NCI-H2171 (cell line): ENCODE measurements around the gene MYH15.

Experiments
- DNase-seq: peaks from one replicate; lab custom pipeline; 2025; lab: John Stamatoyannopoulos, UW

The MYH15 gene

DNA sequence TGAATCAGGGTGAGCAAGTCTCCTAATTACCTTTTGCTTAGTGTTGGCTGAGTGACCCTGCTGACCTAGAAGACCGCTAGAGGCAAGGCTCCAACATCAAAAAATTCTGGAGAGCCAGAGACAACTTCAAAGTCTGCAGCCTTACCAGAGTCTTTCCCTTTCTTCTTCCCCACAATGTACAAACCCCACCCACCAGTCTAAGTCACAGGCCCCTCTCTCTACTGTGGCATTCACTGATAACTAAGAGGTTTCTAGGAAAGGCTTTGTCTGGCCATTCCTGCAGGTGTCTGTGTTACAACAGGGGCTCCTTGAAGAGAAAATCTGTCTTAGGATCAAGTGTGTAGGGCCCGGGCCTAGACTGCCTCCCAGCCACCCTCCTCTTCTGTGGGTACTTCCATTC, 525 bp downstream of the MYH15 start:
- DNase-seq = no peak

DNA sequence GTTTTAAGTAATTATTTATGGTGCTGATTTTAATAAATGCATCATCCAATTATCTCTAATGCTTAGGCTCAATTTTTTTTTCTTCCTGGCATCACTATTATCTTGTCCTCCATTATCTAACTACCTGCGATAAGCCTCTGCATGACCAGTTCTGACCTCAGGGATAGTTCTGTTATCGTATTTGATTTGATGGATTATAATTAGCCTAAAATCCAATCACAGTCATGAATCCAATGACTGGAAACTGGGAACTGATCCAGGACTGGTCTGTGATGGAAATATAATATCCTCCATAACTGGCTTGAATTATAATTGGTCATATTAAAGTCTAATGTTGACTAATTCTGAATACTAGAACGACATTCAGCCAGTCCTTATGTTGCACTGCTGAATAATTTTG, 1.1 kb downstream of the MYH15 start:
- no peak for DNase-seq

DNA sequence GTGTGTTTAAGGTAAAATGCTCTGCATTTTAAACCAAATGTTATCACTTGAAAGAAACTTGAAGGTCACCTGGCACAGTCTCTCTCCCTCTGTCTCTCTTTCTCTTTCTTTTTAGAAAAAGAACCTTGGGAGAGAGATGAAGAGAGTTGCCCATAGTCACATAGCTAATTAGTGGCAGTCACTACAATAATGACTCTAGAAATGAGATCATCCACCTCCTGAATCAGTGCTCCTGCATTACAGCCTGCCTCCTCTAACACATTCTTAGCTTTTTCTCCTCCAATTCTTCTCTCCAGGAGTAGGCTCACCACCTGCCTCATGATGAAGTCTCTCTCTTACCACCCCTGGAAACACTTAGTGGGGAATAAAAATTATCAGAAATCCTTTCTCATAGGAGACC, 2.5 kb downstream of the MYH15 start:
- no peak for DNase-seq

DNA sequence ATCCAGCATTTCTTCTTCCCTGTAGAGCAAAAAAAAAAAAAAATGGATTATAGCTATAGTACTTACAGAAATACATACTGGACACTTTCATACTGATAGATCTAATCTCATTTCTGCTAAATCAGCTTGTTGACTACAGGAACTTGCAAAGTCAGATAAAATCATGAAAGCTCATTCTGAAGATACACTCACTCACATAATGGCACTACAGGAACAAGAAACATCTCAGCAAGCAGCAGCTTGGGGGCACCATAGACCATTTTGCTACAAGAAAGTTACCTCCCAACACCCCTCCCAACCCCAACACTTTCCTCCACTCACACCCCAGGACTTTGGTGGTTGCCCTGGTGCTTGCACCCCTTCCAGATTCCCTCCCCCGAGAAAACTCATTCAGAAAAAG, 4.6 kb downstream of the MYH15 start:
- no peak for DNase-seq

DNA sequence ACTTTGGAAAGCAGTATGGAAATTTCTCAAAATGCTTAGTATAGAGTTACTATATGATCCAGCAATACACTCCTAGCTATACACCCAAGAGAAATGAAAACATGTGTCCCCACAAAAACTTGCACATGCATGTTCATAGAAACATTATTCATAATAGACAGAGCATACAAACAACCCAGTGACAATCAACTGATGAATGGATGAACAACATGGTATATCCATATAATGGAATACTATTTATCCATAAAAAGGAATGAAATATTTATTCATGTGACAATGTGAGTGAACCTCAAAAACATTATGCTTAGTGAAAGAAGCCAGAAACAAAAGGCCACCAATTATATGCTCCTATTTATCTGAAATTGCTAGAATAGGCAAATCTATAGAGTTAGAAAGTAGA, 6.7 kb downstream of the MYH15 start:
- no peak for DNase-seq

DNA sequence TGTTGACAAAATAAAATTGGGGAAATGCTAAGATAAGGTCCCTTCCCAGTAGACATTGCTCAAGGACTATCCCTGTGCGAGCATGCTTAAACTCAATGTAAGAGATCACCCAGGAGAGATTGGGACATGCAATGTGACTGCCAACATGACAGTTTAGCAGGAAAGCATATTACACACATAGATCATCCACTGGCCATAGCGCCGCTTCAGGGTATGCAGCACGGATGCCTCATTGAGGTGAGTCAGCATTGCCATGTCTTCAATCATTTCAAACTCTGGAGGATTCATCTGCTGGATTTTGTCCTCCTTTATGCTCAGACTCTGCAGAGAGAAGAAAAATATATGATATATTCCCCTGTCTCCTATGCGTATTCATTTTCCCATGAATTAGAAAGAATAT, 8.9 kb downstream of the MYH15 start:
- no peak for DNase-seq

DNA sequence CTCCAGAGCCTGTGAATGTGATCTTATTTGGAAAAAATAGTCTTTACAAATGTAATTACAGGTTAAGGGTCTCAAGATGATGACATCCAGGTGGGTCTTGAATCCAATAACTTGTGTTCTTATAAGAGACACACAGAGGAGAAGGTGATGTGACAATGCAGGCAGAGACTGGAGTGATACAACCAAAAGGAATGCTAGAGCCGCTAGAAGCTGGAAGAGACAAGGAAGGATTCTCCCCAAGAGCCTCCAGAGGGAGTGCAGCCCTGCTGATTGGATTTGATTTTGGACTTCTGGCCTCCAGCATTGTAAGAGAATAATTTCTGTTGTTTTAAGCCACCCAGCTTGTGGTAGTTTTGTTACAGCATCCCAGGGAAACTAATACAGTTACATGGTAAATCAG, 9.7 kb downstream of the MYH15 start:
- no peak for DNase-seq

DNA sequence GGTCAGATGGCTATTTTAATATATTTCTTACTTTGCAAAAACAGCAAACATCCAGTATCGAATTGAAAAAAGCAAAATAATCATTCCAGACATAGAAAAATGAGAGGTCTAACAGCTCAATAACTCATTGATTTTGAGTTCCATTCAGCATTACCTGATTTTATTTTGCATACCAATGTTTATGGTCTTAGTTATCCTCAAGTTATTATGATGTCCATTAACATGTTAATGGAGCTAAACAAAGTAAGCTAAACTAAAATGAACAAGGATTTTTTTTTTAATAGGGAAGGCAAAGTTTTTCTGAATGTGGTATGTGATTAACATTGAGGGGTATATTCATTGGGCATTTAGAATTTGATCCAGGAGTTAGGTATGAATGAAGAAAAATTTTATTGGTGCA, 13.1 kb downstream of the MYH15 start:
- DNase-seq = no peak

DNA sequence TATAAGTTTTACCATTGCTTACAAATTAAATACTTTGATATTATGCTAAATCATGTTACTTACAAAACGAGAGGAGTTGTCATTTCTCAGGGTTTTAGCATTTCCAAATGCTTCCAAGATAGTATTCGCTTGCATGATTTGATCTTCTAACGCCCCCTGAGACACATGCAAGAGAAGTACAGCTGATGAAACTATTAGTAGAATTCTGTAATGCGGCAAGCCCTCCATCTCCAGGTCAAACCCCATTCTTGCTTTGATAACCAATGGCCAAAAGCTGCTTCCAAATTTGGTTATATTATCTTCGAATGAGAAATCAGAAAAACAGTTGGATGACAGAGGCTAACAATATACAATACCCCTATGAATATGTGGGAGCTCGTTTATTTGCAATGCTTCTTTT, 14.7 kb downstream of the MYH15 start:
- DNase-seq = no peak

DNA sequence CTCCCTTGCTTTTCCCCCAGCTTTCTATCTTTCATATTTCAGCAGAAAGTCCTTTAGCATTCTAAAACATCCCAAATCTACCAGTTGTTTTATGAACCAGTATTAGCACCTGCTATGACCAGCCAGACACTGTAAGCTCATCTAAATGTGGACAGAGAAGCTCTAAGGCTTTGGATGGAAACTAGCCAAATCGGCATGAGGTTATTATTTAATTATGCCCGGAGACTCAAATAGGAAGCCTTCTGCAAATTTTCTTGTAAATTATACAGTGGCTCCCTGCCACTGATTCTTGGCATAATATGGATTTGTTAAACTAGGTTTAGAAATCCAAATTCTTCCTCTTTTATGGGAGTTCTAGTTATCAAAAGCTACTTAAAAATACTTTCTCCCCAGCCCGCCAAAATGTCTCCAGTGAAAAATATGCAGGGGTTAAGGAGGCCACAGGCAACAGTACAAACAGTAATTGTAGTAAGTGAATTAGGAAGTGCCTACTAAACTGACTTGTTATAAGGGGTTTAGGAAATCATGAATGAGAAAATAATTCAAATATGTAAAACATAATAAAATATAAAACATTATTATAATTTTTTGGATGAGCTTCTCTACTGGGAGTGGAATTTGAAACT, 15.4 kb downstream of the MYH15 start:
- no peak for DNase-seq

DNA sequence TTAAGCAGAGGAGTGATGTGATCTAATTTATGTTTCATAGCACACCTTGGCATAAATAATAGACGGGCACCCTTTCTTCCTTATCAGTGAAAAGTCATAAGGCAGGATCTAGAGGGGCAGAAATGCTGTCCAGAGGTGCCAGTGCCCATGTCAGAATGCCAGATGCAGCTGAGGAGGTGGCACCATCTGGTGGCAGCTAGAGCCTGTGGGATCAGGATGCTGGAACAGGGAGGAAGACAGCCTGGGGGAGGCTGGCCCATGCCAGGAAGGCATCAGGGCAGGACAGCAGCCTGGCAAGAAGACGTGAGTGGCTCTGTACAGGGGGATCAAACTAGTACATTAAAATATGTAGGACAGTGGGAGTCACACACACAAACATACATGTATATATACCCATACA, 16.5 kb downstream of the MYH15 start:
- no peak for DNase-seq

DNA sequence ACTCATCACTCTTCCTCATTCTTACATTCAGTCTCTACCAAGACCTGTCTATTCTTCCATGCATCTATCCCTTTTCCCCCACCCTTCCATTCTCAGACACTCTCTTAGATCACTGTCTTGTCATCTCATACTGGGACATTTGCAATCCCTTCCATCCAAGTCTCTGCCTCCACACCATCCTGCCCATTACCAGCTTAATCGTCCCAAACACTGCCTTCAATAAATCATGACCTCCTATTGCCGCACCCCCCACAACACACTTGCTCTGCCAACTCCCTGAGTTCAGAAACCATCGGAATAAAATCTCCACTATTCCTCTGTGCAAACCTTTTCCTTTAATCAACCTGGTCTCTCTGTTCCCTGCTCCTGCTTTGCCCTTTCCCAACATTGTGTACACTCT, 18.9 kb downstream of the MYH15 start:
- no peak for DNase-seq

DNA sequence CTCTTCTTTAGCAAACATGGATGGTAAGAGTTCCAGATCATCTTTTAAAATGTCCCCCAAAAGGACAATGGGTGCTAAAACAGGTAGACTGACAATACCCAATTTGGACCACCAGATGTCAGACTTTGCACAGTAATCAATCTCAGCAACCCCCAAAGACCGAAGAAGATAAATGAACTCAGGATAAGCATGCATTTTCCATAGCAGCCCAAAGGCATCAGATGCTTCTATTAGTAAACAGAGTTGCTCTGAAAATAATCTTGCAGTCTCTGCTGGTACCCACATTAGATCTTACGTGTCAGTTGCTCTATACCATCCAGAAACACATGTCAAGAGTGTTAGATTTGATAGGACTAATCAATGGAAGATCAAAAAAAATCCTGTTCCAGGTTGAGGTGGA, 20.6 kb downstream of the MYH15 start:
- DNase-seq = peak; percentile 55

DNA sequence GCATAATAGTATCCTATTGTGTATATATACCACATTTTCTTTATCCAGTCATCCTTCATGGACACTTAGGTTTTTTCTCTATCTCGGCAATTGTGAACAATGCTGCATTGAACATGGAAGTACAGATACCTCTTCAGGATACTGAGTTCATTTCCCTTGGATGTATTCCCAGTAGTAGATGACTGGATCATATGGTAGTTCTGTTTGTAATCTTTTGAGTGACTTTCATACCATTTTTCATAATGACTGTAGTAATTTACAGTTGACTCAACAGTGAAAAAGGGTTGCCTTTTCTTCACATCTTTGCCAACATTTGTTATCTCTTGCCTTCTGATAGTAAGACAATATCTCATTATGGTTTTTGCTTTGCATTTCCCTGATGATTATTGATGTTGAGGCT, 21.8 kb downstream of the MYH15 start:
- no peak for DNase-seq

DNA sequence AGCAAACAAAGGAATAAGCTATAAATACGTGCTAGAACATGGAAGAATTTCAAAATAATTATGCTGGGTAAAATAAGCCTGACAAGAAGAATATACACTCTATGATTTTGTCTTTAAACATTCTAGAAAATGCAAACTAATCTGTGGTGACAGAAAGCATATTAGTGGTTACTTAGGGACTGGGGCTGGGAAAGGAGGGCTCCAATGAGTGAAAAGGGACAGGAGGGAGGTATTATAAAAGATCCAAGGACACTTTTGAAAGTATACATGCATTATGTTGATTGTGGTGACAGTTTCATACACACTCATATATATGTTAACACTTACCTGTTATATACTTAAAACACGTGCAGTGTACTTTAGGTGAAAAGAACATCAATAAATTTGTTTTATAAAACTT, 23.0 kb downstream of the MYH15 start:
- DNase-seq = no peak

DNA sequence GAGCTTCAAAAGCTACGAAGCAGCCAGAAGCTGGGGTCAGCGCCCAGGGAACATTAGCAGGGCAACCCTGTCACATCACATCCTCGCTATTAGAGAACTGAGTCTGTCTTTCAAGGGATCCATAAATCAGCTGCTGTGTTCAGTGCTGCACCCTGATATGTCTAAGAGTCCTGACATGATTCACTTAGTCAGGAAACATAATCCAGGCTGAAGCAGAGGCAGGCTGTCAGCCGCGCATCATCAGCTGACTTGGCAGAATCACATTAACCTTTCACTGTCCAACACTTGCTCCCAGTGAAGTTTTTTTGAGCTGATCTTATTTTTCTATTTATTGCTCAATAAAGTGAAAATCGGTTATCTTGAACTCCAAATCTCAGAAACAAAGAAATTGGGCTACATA, 23.5 kb downstream of the MYH15 start:
- DNase-seq = peak; percentile 72

DNA sequence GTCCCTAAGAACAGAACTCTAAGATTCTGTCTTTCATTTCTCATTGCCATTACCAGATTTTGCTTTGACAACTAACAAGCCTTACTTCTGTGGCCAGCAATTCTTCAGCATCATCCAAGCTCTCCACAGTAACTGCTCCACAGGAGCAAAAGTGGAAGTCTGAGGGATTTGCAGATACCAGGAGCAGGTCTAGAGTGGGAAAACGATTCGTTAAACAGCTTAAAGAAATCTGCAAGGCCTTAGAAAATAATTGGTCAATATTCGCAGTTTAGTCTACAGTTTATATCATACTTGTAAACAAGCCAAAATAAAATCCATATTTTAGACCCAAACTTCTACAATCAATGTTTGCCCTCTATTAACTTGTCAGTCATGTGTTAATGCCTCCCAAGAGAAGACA, 24.1 kb downstream of the MYH15 start:
- no peak for DNase-seq

DNA sequence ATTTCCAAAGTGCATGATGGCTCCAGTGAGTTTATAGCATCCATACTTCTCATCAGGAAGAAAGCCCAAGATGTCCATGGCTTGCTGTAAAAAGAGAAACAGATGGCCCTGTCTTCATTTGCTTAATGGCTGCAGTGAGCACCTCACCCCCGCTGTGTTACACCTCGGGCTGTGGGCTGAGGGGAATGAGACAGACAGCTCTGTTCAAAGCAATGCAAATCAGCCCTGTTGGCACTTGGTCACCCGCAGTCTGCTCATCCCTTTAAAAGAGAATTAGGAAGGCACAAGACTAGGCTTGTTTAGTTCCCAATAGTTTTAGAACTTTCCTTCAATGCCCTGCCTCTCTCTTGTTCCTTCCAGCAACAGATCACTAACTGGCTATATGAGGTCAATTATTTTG, 25.2 kb downstream of the MYH15 start:
- peak; percentile 68 for DNase-seq

DNA sequence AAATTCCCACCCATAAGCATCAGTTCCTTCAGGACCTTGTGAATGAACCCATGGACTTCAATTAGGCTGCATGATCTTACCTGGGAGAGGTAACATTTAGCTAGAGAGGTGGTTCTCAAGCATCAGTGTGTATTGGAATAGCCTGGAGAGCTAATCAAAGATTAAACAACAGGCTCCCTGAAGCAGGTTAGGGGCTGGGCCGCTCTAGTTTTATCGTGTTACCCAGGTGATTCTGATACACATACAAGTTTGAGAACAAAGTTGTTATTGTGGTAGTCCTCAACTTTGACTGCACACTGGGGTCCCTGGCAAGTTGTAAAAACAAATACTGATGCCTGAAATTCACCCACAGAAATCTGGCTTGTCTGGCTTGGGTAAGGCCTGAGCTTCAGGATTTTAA, 31.2 kb downstream of the MYH15 start:
- no peak for DNase-seq

DNA sequence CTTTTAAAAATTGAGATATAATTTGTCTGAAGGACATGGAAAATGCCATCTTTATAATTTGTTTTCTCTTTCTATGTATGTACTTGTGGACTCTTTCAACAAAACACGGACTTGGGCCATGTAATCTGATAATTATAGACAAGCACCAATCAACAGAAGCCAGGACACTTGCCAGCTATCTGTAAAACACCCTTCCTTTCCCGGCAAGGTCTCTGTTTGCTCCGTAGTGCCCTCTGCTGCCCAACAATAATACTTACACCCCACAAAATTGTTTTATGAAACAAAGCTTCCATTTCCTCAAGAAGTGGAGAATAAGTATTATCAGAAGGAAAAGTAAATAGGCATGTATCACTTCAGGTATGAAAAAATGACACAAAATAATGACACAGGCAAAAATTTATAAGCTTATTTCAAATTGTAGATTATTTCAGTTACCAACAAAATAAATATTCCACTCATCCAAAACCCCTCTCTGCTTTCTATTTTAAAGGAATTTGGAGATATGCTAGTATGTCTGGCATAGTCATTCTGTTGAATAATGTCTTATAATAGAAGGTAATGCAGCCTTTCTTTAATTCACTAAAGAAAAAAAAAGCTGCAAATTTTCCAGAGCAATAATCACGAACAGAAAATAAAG, 32.8 kb downstream of the MYH15 start:
- DNase-seq = peak; percentile 75

DNA sequence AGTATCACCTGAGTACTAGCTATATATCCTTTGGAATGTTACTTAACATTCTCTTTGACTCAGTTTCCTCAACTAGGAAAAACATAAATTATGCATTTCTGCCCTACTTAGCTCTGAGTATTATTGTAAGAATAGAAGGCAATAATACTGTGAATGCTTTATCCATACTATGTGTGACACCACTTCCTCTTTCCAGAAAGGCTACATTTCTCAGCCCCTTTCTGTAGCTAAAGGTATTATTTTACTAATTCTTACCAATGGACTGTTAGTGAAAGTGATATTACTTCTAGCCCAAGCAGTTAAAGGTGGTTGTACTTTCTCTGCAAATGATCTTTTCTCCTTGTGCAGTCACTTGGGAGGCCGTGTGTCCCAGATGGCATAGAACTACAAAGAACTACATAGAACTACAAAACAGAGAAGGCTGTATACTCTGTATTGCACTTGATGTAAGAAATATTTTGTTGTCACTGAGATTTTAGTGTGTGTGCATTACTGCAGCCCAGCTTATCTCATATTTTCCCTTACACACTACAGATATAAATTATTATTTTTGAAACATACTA, 35.1 kb downstream of the MYH15 start:
- DNase-seq = no peak

DNA sequence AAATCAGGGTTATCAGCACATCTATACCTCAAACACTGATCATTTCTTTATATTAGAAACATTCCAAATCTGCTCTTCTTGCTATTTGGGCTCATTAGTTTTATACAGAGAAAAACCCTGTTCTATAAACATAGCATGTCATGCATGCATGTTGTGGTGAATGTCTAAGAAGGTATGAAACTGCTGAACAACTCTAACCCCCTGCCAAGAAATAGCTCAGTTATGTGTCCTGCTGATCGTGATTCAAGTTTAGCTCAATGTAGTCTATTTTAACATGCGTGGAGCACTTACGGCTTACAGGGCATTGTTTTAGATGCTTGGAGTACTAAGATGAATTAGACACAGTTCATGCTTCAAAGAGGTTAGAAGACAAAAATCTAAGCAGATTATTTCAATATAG, 35.8 kb downstream of the MYH15 start:
- no peak for DNase-seq

DNA sequence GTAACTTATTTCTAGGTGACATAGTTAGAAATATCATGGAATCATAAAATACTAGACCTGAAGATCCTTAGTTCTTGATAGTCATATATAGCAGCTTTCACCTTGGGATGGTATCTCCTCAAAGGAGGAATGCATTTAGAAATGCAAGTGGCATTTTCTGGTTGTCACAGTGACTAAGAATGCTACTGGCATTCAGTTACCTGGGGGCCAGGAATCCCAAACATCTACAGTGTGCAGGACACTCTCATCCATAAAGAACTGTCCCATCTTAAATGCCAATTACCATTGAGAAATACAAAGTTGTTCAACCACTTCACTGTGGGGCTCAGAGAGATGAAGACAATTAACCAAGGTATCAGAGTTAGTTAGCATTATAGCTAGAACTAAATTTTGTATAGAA, 36.7 kb downstream of the MYH15 start:
- DNase-seq = no peak

DNA sequence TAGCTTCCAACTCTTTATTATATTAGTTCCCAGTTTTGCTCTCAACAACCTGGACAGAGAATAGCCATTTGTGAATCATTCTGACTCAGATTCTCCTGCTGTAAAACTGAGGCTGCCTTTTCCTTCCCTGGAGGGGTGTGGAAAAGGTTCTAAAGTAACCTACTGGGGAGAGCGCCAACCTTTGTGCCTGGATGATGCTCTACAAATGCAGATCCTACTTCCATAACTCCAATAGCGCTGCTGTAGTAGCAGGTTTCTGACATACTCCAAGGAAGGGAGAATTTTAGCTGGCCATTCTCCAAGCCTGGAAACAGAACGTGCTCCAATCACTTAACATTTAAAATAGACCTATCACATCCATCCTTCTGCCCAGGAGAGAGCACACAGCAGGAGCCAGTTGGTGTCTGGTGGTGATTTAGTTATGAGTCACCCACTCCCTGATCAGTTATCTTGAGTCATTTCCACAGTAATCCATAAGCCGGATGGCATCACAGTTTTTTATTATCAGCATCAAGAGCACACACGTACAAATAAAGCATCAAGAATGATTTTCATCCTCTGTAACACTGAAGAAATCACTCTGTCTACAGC, 38.3 kb downstream of the MYH15 start:
- peak; percentile 11 for DNase-seq
